GM12875 (cell line): ENCODE results near the gene SLC25A29.

ENCODE experiments used
- H3K4me3 ChIP-seq: one replicate; pipeline ENCODE4 v1.5.1; 2011; ENCODE audit warnings: low read depth, low read length, control low read depth
- CTCF ChIP-seq: IDR thresholded peaks from 2 replicates; pipeline ENCODE4 v1.5.1; 2011; ENCODE audit warnings: low read depth, mild to moderate bottlenecking, control low read depth, inconsistent platforms, low read length, moderate library complexity, borderline replicate concordance; ENCODE audit not compliant: insufficient read depth

The SLC25A29 gene

GRCh38 chr14:100281286-100282082 lies 24.8 kb downstream of the SLC25A29 start:
- no peak overlapping the region for H3K4me3 ChIP-seq

GRCh38 chr14:100279563-100279962 lies 26.7 kb downstream of the SLC25A29 start:
- no peak for TF ChIP-seq CTCF
- no peak overlapping the region for H3K4me3 ChIP-seq

More at GRCh38 chr14:100281286-100282082, 24.8 kb downstream of the SLC25A29 start:
- no peak for TF ChIP-seq CTCF

GRCh38 chr14:100279133-100279532 lies 27.1 kb downstream of the SLC25A29 start:
- H3K4me3 ChIP-seq: no peak overlapping the region
- TF ChIP-seq CTCF: no peak

GRCh38 chr14:100278702-100279101 lies 27.5 kb downstream of the SLC25A29 start:
- no peak overlapping the region for H3K4me3 ChIP-seq
- no peak for TF ChIP-seq CTCF

GRCh38 chr14:100275214-100275613 lies 31.0 kb downstream of the SLC25A29 start:
- H3K4me3 ChIP-seq: no peak overlapping the region
- TF ChIP-seq CTCF: no peak

GRCh38 chr14:100274250-100274649 lies 32.0 kb downstream of the SLC25A29 start:
- H3K4me3 ChIP-seq: no peak overlapping the region
- TF ChIP-seq CTCF: no peak
